HepG2 (cell line): ENCODE data around the gene JSRP1. TPM values are rescaled to one million over a fixed set of nuclear protein-coding genes. Genes with fewer than 3 reads are reported as not detected.

ENCODE experiments used
- ATAC-seq: fragments of 200-7000 bp; cut with Tn5 transposase; 3 replicates; pipeline ENCODE4 v1.9.1; 2020; ENCODE audit warnings: mild to moderate bottlenecking, moderate library complexity
- BruUV-seq: library from RNA; stranded (reverse); fragments of 400-500 nt; replicated peaks from 2 replicates; lab custom pipeline; 2021; lab: Mats Ljungman, UMichigan
- CTCF ChIA-PET: fragments of 300-600 bp; formaldehyde crosslinking; extraction: SDS; loops from one replicate; lab custom pipeline; 2021; ENCODE audit warnings: low total read pairs, inconsistent platforms, low intra/inter-chr PET ratio; lab: Yijun Ruan, JAX
- POLR2A ChIA-PET: fragments of 350-600 bp; sonication (Branson Sonifier 250); formaldehyde crosslinking; loops from one replicate; lab custom pipeline; 2020; ENCODE audit warnings: antibody characterized with exemption, inconsistent platforms; lab: Yijun Ruan, JAX
- DNase-seq: peaks from one replicate; pipeline ENCODE4 v3.0.0-alpha.2; 2015; ENCODE audit warnings: low spot score
- FAIRE-seq: peaks from 3 replicates; lab custom pipeline; 2011; peaks lifted over from hg19 to GRCh38; lab: Jason Lieb, UNC
- H2AFZ ChIP-seq: one replicate; pipeline ENCODE4 v1.6.1; 2011; ENCODE audit warnings: low read length, inconsistent platforms
- H3K27ac ChIP-seq: fragments of 300-600 bp; 3 replicates; pipeline ENCODE4 v1.8.0; 2011; ENCODE audit warnings: mixed run types, mild to moderate bottlenecking, mixed read lengths, low read length, inconsistent platforms; ENCODE audit not compliant: insufficient read depth; ENCODE audit errors: extremely low read length
- H3K27me3 ChIP-seq, 2 experiments: fragments of 200-600 bp in 1 of 2; 2 replicates in 1 of 2; 3 replicates in 1 of 2; pipeline versions ENCODE4 v1.6.0 to v1.8.0; 2011; ENCODE audit warnings: low read length in 2 of 2, mild to moderate bottlenecking in 2 of 2, moderate library complexity in 2 of 2, inconsistent platforms in 1 of 2; ENCODE audit not compliant: insufficient read depth in 2 of 2, control insufficient read depth in 1 of 2
- H3K36me3 ChIP-seq, 2 experiments: fragments of 200-600 bp in 1 of 2; replicated peaks in 1 of 2; 2 replicates in 1 of 2; 3 replicates in 1 of 2; pipeline versions ENCODE4 v1.5.1 to v1.8.0; 2011; ENCODE audit warnings: low read length in 2 of 2, inconsistent platforms in 1 of 2; ENCODE audit not compliant: insufficient read depth in 2 of 2, control insufficient read depth in 1 of 2
- H3K4me1 ChIP-seq: 2 replicates; pipeline ENCODE4 v1.5.1; 2012; ENCODE audit warnings: low read length, inconsistent platforms; ENCODE audit not compliant: insufficient read depth
- H3K4me2 ChIP-seq: 2 replicates; pipeline ENCODE4 v1.6.0; 2011; ENCODE audit warnings: low read depth, low read length, inconsistent platforms
- H3K4me3 ChIP-seq, 3 experiments: fragments of 200-600 bp in 1 of 3; sonication (generic), shearing (Covaris generic) in 1 of 3; replicated peaks in 1 of 3; 2 replicates each; pipeline ENCODE4 v1.5.1; 2011 to 2016; ENCODE audit warnings: low read length in 3 of 3, inconsistent platforms in 2 of 3, low read depth in 2 of 3, mild to moderate bottlenecking in 2 of 3, control low read depth in 1 of 3, mixed read lengths in 1 of 3; ENCODE audit not compliant: insufficient read depth in 1 of 3
- H3K79me2 ChIP-seq: one replicate; pipeline ENCODE4 v1.6.1; 2011; ENCODE audit warnings: low read length, inconsistent platforms; ENCODE audit not compliant: insufficient read depth
- H3K9ac ChIP-seq: 2 replicates; pipeline ENCODE4 v1.6.0; 2011; ENCODE audit warnings: mild to moderate bottlenecking, low read depth, low read length, inconsistent platforms; ENCODE audit not compliant: insufficient read depth
- H3K9me3 ChIP-seq: 2 replicates; pipeline ENCODE4 v1.5.1; 2012; ENCODE audit warnings: mild to moderate bottlenecking, low read length
- H4K20me1 ChIP-seq: 2 replicates; pipeline ENCODE4 v1.6.0; 2011; ENCODE audit warnings: inconsistent platforms, mild to moderate bottlenecking, low read length, moderate library complexity; ENCODE audit not compliant: insufficient read depth
- ARHGAP35 ChIP-seq: sonication (generic); formaldehyde crosslinking; IDR thresholded peaks from 2 replicates; pipeline ENCODE4 v1.9.0; 2022; ENCODE audit warnings: mild to moderate bottlenecking, inconsistent platforms, moderate library complexity, missing genetic modification reagents, borderline replicate concordance
- ETV6 ChIP-seq: sonication (generic); formaldehyde crosslinking; conservative IDR thresholded peaks from 2 replicates; pipeline ENCODE4 v1.4.0; 2020; ENCODE audit warnings: missing genetic modification reagents
- FOXK2 ChIP-seq: fragments of 450-650 bp; IDR thresholded peaks from 2 replicates; pipeline ENCODE4 v1.6.1; 2016
- GPN1 ChIP-seq: sonication (generic); formaldehyde crosslinking; IDR thresholded peaks from 2 replicates; pipeline ENCODE4 v1.5.1; 2020; ENCODE audit warnings: missing genetic modification reagents, borderline replicate concordance
- GTF3A ChIP-seq: sonication (generic); formaldehyde crosslinking; conservative IDR thresholded peaks from 2 replicates; pipeline ENCODE4 v1.4.0; 2020; ENCODE audit warnings: mild to moderate bottlenecking, missing genetic modification reagents
- KDM1A ChIP-seq: IDR thresholded peaks from 2 replicates; pipeline ENCODE4 v1.6.1; 2016; ENCODE audit warnings: missing compliant biosample characterization
- MAFK ChIP-seq, 2 experiments: IDR thresholded peaks in 1 of 2; conservative IDR thresholded peaks in 1 of 2; 2 replicates each; pipeline ENCODE4 v1.6.1; 2011; ENCODE audit warnings: improper control_type of control experiment in 2 of 2, low read length in 2 of 2
- MED8 ChIP-seq: sonication (generic); formaldehyde crosslinking; IDR thresholded peaks from 2 replicates; pipeline ENCODE4 v1.8.1; 2023; ENCODE audit warnings: mild to moderate bottlenecking, missing genetic modification reagents; ENCODE audit not compliant: insufficient replicate concordance
- NCOA2 ChIP-seq: sonication (generic); formaldehyde crosslinking; IDR thresholded peaks from 2 replicates; pipeline ENCODE4 v1.8.0; 2022; ENCODE audit warnings: inconsistent platforms
- NFE2 ChIP-seq: sonication (generic); formaldehyde crosslinking; IDR thresholded peaks from 2 replicates; pipeline ENCODE4 v1.4.0; 2020; ENCODE audit warnings: missing genetic modification reagents
- POLR2AphosphoS2 ChIP-seq: IDR thresholded peaks from 2 replicates; pipeline ENCODE4 v1.6.1; 2011; ENCODE audit warnings: low read depth, low read length, improper control_type of control experiment
- RBAK ChIP-seq: sonication (generic); formaldehyde crosslinking; IDR thresholded peaks from 2 replicates; pipeline ENCODE4 v1.5.1; 2020; ENCODE audit warnings: mild to moderate bottlenecking, missing genetic modification reagents
- SMC3 ChIP-seq: IDR thresholded peaks from 2 replicates; pipeline ENCODE4 v1.6.1; 2011; ENCODE audit warnings: low read length, improper control_type of control experiment
- SRY ChIP-seq: sonication (generic); formaldehyde crosslinking; IDR thresholded peaks from 2 replicates; pipeline ENCODE4 v1.8.0; 2022; ENCODE audit warnings: mild to moderate bottlenecking, missing genetic modification reagents
- ZFP1 ChIP-seq: IDR thresholded peaks from 2 replicates; pipeline ENCODE4 v1.6.1; 2016
- ZFP90 ChIP-seq: sonication (generic); formaldehyde crosslinking; IDR thresholded peaks from 2 replicates; pipeline ENCODE4 v1.8.0; 2022; ENCODE audit warnings: missing genetic modification reagents, mild to moderate bottlenecking, inconsistent platforms, borderline replicate concordance
- ZNF33A ChIP-seq: sonication (generic); formaldehyde crosslinking; IDR thresholded peaks from 2 replicates; pipeline ENCODE4 v1.5.1; 2020; ENCODE audit warnings: missing genetic modification reagents, mild to moderate bottlenecking, moderate library complexity, borderline replicate concordance
- ZNF598 ChIP-seq: sonication (generic); formaldehyde crosslinking; IDR thresholded peaks from 2 replicates; pipeline ENCODE4 v1.5.1; 2020; ENCODE audit warnings: mild to moderate bottlenecking, missing genetic modification reagents, borderline replicate concordance
- ZNF724P ChIP-seq: sonication (generic); formaldehyde crosslinking; IDR thresholded peaks from 2 replicates; pipeline ENCODE4 v1.8.0; 2022; ENCODE audit warnings: missing genetic modification reagents, borderline replicate concordance
- WGBS: methylation state at CpG from one replicate; pipeline ENCODE4 v1.1.6; 2017; ENCODE audit warnings: low lambda C conversion rate; 5-methylcytosine and 5-hydroxymethylcytosine counted together
- in situ Hi-C: cut with HindIII; loops from 2 replicates; pipeline ENCODE4 v1.10.0; 2017; ENCODE audit warnings: low pct_unique_long_range_greater_than_20kb; ENCODE audit not compliant: extremely low pct_ligation_motif_present
- intact Hi-C: fragments of 100-400 bp; cut with micrococcal nuclease; formaldehyde crosslinking; loops from one replicate; pipeline ENCODE4 v1.10.0; 2022; ENCODE audit not compliant: unreplicated experiment
- polyA plus RNA-seq, 8 experiments: library from polyadenylated mRNA; depleted of rRNA in 3 of 8; stranded (reverse) in 7 of 8; unstranded in 1 of 8; fragments of >200 nt; fragmentation: Illumina TruSeq in 4 of 8; extraction: Trizol in 4 of 8; gene quantifications; 2 replicates each; pipeline versions ENCODE4 v1.2.1 to v1.2.3, GENCODE V29; 2011 to 2016; ENCODE audit warnings: low read depth in 4 of 8, missing spikeins in 1 of 8, mixed read lengths in 1 of 8; ENCODE audit not compliant: insufficient read depth in 1 of 8
- total RNA-seq, 5 experiments: library from RNA; depleted of rRNA; stranded (reverse); fragments of >200 nt; fragmentation: Illumina TruSeq; extraction: Trizol; gene quantifications; 2 replicates each; pipeline ENCODE4 v1.2.3, GENCODE V29; 2016; ENCODE audit warnings: low read depth in 1 of 5
- TF ChIP-seq, protein P1 (sequence below): sonication (generic); formaldehyde crosslinking; IDR thresholded peaks from 2 replicates; pipeline ENCODE4 v1.4.0; 2020; ENCODE audit warnings: mild to moderate bottlenecking, low read depth, missing genetic modification reagents
- TF ChIP-seq, protein P2 (sequence below): sonication (generic); formaldehyde crosslinking; IDR thresholded peaks from 2 replicates; pipeline ENCODE4 v1.5.1; 2020; ENCODE audit warnings: mild to moderate bottlenecking, missing genetic modification reagents, moderate library complexity

JSRP1 gene
- total and polyA plus RNA-seq, 2 of the 13 experiments (the other 11 are each of a cell fraction or from before 2014, with no cell fraction given), result 0.16 to 0.38 TPM

DNA sequence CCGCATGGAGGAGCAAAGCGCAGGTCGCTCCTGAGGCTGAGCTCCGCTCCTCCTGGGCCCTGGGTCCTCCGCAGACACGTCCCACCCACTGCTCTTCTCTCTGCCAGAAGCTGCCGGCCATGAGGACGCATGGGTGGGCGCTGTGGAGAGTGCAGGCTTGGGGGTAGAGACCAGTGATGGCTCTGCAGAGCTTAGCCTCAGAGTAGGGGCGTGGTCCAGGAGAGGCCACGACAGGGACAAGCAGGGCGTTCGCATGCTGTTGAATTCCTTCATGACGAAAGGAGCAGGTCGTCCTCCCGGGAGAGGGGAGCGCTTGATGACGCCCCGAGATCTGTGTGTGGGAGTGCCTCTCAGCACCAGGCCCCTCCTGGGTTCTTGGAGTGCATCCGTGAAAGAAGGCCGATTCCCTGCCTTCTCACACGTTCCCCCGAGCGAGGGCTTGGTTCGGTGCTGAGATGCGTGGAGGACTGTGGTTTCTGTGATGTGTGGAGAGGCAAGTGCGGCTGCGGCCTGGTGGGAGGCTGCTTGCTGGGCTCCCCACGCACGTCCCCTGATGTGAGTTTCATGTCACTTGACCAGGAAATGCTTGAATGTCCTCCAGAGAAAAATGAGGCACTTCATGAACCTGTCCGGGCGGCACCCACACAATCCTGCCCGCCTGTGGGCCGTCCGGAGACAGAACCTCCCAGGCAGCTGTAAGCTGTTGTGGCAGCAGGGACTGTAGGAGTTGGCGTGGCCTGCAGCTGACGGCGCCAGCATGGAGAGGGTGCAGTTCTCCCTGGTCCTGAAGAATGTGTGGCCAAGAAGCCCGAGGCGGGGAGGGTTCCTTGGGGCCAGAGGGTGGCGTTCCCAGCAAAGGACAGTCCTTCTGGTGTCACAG lies 15.1 kb downstream of the JSRP1 start:
- intact Hi-C loops (no loop called here), in situ Hi-C loops (no loop called here)
- no peaks in the 10 kb centered on the region for H3K9me3 ChIP-seq
- no peak for DNase-seq
- peak overlapping the region in 1 of 3 experiments; percentile 17; a peak in 1 of 6 replicates for H3K4me3 ChIP-seq
- H3K36me3 ChIP-seq, result peaks cover 17 to 34% of the 10 kb centered on the region in 2 experiments; a peak in 4 of 5 replicates
- H3K4me2 ChIP-seq, result peak overlapping the region; percentile 98
- WGBS, result 86% methylated on average over 23 of the region's 41 CpGs
- no TSS peak for BruUV-seq
- peak overlapping the region; percentile 58 for H3K27ac ChIP-seq
- H3K27me3 ChIP-seq, result no peaks in the 10 kb centered on the region
- POLR2A ChIA-PET, result interaction anchor here (1.4 to 5.8 kb wide), 2 partner anchors 20 to 26 kb away, joined by 4 to 35 read pairs; no protein-coding TSS in a partner anchor
- peaks cover 74% of the 10 kb centered on the region for H3K4me1 ChIP-seq
- peaks cover 51% of the 10 kb centered on the region for H4K20me1 ChIP-seq
- CTCF ChIA-PET, result no interaction called here
- ATAC-seq, result no peak
- peak overlapping the region; percentile 44; the same call in 1 of the 2 replicates for H3K9ac ChIP-seq
- H3K79me2 ChIP-seq, result peaks cover 68% of the 10 kb centered on the region
- no peak overlapping the region for H2AFZ ChIP-seq
- no peak for FAIRE-seq
- TF ChIP-seq POLR2AphosphoS2 (no peak), ZNF33A (CRISPR knock-in tag) (no peak), ZFP90 (no peak), ZFP1 (CRISPR knock-in tag) (no peak), ARHGAP35 (CRISPR knock-in tag) (no peak), GPN1 (CRISPR knock-in tag) (no peak), ETV6 (CRISPR knock-in tag) (no peak), MED8 (no peak), SRY (0 out of 2 replicates have a peak, but pooled peaks have one; percentile 30), GTF3A (CRISPR knock-in tag) (no peak), MAFK (conservative IDR thresholded peaks at IDR 0.05 in 1 of 2, IDR thresholded peaks at IDR 0.05 in 1 of 2; ENCODE audit: low read length in 2 of 2) (no peak), FOXK2 (no peak), SMC3 (no peak), ZNF724P (no peak), ZNF598 (CRISPR knock-in tag) (0 out of 2 replicates have a peak, but pooled peaks have one; percentile 36), NCOA2 (CRISPR knock-in tag) (no peak), KDM1A (CRISPR knock-in tag) (no peak), NFE2 (CRISPR knock-in tag) (no peak), RBAK (CRISPR knock-in tag) (no peak)
- TF ChIP-seq, protein P1, sequence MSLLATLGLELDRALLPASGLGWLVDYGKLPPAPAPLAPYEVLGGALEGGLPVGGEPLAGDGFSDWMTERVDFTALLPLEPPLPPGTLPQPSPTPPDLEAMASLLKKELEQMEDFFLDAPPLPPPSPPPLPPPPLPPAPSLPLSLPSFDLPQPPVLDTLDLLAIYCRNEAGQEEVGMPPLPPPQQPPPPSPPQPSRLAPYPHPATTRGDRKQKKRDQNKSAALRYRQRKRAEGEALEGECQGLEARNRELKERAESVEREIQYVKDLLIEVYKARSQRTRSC, result no peak
- TF ChIP-seq, protein P2, sequence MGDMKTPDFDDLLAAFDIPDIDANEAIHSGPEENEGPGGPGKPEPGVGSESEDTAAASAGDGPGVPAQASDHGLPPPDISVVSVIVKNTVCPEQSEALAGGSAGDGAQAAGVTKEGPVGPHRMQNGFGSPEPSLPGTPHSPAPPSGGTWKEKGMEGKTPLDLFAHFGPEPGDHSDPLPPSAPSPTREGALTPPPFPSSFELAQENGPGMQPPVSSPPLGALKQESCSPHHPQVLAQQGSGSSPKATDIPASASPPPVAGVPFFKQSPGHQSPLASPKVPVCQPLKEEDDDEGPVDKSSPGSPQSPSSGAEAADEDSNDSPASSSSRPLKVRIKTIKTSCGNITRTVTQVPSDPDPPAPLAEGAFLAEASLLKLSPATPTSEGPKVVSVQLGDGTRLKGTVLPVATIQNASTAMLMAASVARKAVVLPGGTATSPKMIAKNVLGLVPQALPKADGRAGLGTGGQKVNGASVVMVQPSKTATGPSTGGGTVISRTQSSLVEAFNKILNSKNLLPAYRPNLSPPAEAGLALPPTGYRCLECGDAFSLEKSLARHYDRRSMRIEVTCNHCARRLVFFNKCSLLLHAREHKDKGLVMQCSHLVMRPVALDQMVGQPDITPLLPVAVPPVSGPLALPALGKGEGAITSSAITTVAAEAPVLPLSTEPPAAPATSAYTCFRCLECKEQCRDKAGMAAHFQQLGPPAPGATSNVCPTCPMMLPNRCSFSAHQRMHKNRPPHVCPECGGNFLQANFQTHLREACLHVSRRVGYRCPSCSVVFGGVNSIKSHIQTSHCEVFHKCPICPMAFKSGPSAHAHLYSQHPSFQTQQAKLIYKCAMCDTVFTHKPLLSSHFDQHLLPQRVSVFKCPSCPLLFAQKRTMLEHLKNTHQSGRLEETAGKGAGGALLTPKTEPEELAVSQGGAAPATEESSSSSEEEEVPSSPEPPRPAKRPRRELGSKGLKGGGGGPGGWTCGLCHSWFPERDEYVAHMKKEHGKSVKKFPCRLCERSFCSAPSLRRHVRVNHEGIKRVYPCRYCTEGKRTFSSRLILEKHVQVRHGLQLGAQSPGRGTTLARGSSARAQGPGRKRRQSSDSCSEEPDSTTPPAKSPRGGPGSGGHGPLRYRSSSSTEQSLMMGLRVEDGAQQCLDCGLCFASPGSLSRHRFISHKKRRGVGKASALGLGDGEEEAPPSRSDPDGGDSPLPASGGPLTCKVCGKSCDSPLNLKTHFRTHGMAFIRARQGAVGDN (CRISPR knock-in tag), result peak; percentile 24; the same call in 1 of the 2 replicates
